ENCODE data around the gene RABL6.
"Not testable (repeated sequence)": the region's sequence is repeated elsewhere in the genome, so short reads cannot be mapped to it uniquely, and the experiment has no call there.

Gene RABL6

GRCh38 chr9:136761545-136761981 is 46.2 kb upstream of the RABL6 start:
- Histone ChIP-seq H3K4me1 (peaks cover 17% of the 10 kb centered on the region), H3K36me3 (no peaks in the 10 kb centered on the region), H3K4me3 (ENCODE audit: low read depth, low read length) (no peak overlapping the region), H3K27me3 (no peaks in the 10 kb centered on the region), H3K9me3 (no peaks in the 10 kb centered on the region)
- TF ChIP-seq CTCF (IDR thresholded peaks at IDR 0.05; ENCODE audit: low read depth, low read length), result no peak
- DNase-seq, result no peak

GRCh38 chr9:136762221-136762691 is 45.5 kb upstream of the RABL6 start:
- H3K9me3 ChIP-seq, result no peaks in the 10 kb centered on the region
- peaks cover 17% of the 10 kb centered on the region for H3K4me1 ChIP-seq

GRCh38 chr9:136762915-136763648 is 44.7 kb upstream of the RABL6 start:
- Histone ChIP-seq H3K27me3 (no peaks in the 10 kb centered on the region), H3K36me3 (no peaks in the 10 kb centered on the region), H3K4me3 (ENCODE audit: low read depth, low read length) (no peak overlapping the region), H3K9me3 (no peaks in the 10 kb centered on the region), H3K4me1 (peaks cover 17% of the 10 kb centered on the region)
- DNase-seq, result peak; percentile 93
- TF ChIP-seq CTCF (IDR thresholded peaks at IDR 0.05; ENCODE audit: low read depth, low read length), result no peak

More at GRCh38 chr9:136762221-136762691, 45.5 kb upstream of the RABL6 start:
- Histone ChIP-seq H3K4me3 (ENCODE audit: low read depth, low read length) (no peak overlapping the region), H3K36me3 (no peaks in the 10 kb centered on the region), H3K27me3 (no peaks in the 10 kb centered on the region)
- TF ChIP-seq CTCF (IDR thresholded peaks at IDR 0.05; ENCODE audit: low read depth, low read length), result no peak
- DNase-seq, result peak; percentile 20

GRCh38 chr9:136763649-136764035 is 44.1 kb upstream of the RABL6 start:
- Histone ChIP-seq H3K9me3 (no peaks in the 10 kb centered on the region), H3K27me3 (no peaks in the 10 kb centered on the region), H3K36me3 (no peaks in the 10 kb centered on the region), H3K4me3 (ENCODE audit: low read depth, low read length) (no peak overlapping the region), H3K4me1 (peaks cover 15% of the 10 kb centered on the region)
- no peak for TF ChIP-seq CTCF (IDR thresholded peaks at IDR 0.05; ENCODE audit: low read depth, low read length)
- DNase-seq, result no peak

GRCh38 chr9:136764301-136764891 is 43.4 kb upstream of the RABL6 start, which contains the start of gene LCN15:
LCN15 (minus strand) TSS chr9:136764518; CDS start chr9:136764488, 30 bp downstream.
- no peaks in the 10 kb centered on the region for H3K9me3 ChIP-seq
- no peak for TF ChIP-seq CTCF (IDR thresholded peaks at IDR 0.05; ENCODE audit: low read depth, low read length)
- H3K36me3 ChIP-seq, result no peaks in the 10 kb centered on the region
- no peak for DNase-seq
- H3K4me3 ChIP-seq (ENCODE audit: low read depth, low read length), result no peak within 1 kb of the TSS
- peaks cover 15% of the 10 kb centered on the region for H3K4me1 ChIP-seq
- H3K27me3 ChIP-seq, result no peaks in the 10 kb centered on the region

- no peak for TF ChIP-seq CTCF (IDR thresholded peaks at IDR 0.05; ENCODE audit: low read depth, low read length)
- H3K9me3 ChIP-seq, result no peaks in the 10 kb centered on the region
- peaks cover 12% of the 10 kb centered on the region for H3K4me1 ChIP-seq
- H3K4me3 ChIP-seq (ENCODE audit: low read depth, low read length), result no peak overlapping the region
- H3K36me3 ChIP-seq, result no peaks in the 10 kb centered on the region
- no peak for DNase-seq
- no peaks in the 10 kb centered on the region for H3K27me3 ChIP-seq
These were observed 42.7 kb upstream of the RABL6 start for GRCh38 chr9:136765041-136765440.

GRCh38 chr9:136765745-136766409 is 41.9 kb upstream of the RABL6 start:
- not testable (repeated sequence) for DNase-seq; H3K36me3 ChIP-seq; H3K27me3 ChIP-seq; H3K4me1 ChIP-seq; H3K4me3 ChIP-seq (ENCODE audit: low read depth, low read length); H3K9me3 ChIP-seq

Measured in BE2C (cell line).